ENCODE measurements around the gene POLH.
A peak's percentile ranks its signal among the peaks of the same experiment; 100 is the strongest.
"Not testable (repeated sequence)": the region's sequence is repeated elsewhere in the genome, so short reads cannot be mapped to it uniquely, and the experiment has no call there.

POLH gene

GRCh38 chr6:43608310-43608763 lies 32.4 kb downstream of the POLH start:
- DNase-seq = peak; percentile 61

- DNase-seq = no peak
These were observed 32.8 kb downstream of the POLH start for GRCh38 chr6:43608807-43609206.

- no peak for DNase-seq
These were observed 33.4 kb downstream of the POLH start for GRCh38 chr6:43609402-43609801.

- DNase-seq = no peak
These were observed 34.4 kb downstream of the POLH start for GRCh38 chr6:43610431-43610830.

GRCh38 chr6:43613721-43614395 lies 37.9 kb downstream of the POLH start:
- no peak for DNase-seq

- no peak for DNase-seq
These were observed 38.4 kb downstream of the POLH start for GRCh38 chr6:43614396-43614730.

- no peak for DNase-seq
These were observed 40.9 kb downstream of the POLH start for GRCh38 chr6:43616725-43617472.

- DNase-seq = no peak
These were observed 45.3 kb downstream of the POLH start for GRCh38 chr6:43621078-43621835.

GRCh38 chr6:43621836-43622180 lies 45.8 kb downstream of the POLH start:
- no peak for DNase-seq

GRCh38 chr6:43622541-43622940 lies 46.6 kb downstream of the POLH start:
- DNase-seq = no peak

GRCh38 chr6:43623880-43624785 lies 48.1 kb downstream of the POLH start:
- DNase-seq = no peak

GRCh38 chr6:43624786-43625288 lies 48.9 kb downstream of the POLH start:
- DNase-seq = no peak

GRCh38 chr6:43625393-43625992 lies 49.5 kb downstream of the POLH start:
- no peak for DNase-seq

- no peak for DNase-seq
These were observed 51.2 kb downstream of the POLH start for GRCh38 chr6:43627008-43627825.

GRCh38 chr6:43628393-43629103 lies 52.6 kb downstream of the POLH start:
- DNase-seq = peak; percentile 41

GRCh38 chr6:43629104-43629504 lies 53.1 kb downstream of the POLH start, which contains the start of gene GTPBP2:
GTPBP2 (minus strand) TSS chr6:43629264; CDS start chr6:43629162, 102 bp downstream.
- DNase-seq = peak; percentile 92

- DNase-seq = peak; percentile 75
These were observed 53.7 kb downstream of the POLH start for GRCh38 chr6:43629505-43630300.

GRCh38 chr6:43630980-43631619 lies 55.1 kb downstream of the POLH start:
- no peak for DNase-seq

GRCh38 chr6:43633002-43633401 lies 57.0 kb downstream of the POLH start:
- DNase-seq = not testable (repeated sequence)

Measured in stimulated activated CD4-positive, alpha-beta T cell treated with anti-CD3 and anti-CD28 coated beads, Interleukin-12 subunit alpha, Interleukin-12 subunit beta, amount 100 ng/mL, for 4 hours (primary cell).